Measurements from ENCODE around the gene SEMA4C. TPM values are rescaled to one million over a fixed set of nuclear protein-coding genes. Genes with fewer than 3 reads are reported as not detected.

Gene SEMA4C
- total and polyA plus RNA-seq, 9 of the 15 experiments (the other 6 are each of a cell fraction or from before 2014, with no cell fraction given), result 0.32 to 59.7 (median 23.9) TPM

GRCh38 chr2:96882906-96883305 is 13.0 kb upstream of the SEMA4C start:
- 79% methylated on average over 8 of the region's 8 CpGs for WGBS (ENCODE audit: insufficient coverage, low coverage, missing lambda C conversion rate)
- no peak for FAIRE-seq
- Histone ChIP-seq H4K20me1 (replicated peaks; ENCODE audit: control insufficient read depth, insufficient read depth, low read length) (peaks cover 3% of the 10 kb centered on the region; the same call in 1 of the 2 replicates), H3K27me3 (ENCODE audit: control insufficient read depth in 2 of 2, insufficient read depth in 2 of 2, low read length in 2 of 2) (no peaks in the 10 kb centered on the region; a peak in 1 of 5 replicates), H2AFZ (ENCODE audit: low read depth, low read length) (no peak overlapping the region), H3K4me2 (ENCODE audit: insufficient read depth, low read length) (no peak overlapping the region), H3K9me3 (replicated peaks; ENCODE audit: control insufficient read depth, insufficient read depth, low read depth, low read length) (no peaks in the 10 kb centered on the region), H3K36me3 (ENCODE audit: control insufficient read depth, insufficient read depth, low read length) (peaks cover 63% of the 10 kb centered on the region), H3K9me1 (ENCODE audit: control insufficient read depth, insufficient read depth, low read length) (no peaks in the 10 kb centered on the region), H3K9ac (ENCODE audit: insufficient read depth in 1 of 2, low read depth in 2 of 2, low read length in 2 of 2) (peak overlapping the region in 1 of 2 experiments; percentile 60; a peak in 2 of 4 replicates), H3K4me3 (no peak overlapping the region), H3K4me1 (replicated peaks in 1 of 2; ENCODE audit: control insufficient read depth in 2 of 2, insufficient read depth in 2 of 2, low read length in 2 of 2) (peaks cover 23 to 92% of the 10 kb centered on the region in 2 experiments; a peak in 4 of 5 replicates), H3K27ac (ENCODE audit: extremely low read depth, low read depth, low read length) (peak overlapping the region; percentile 42; the same call in 2 of the 3 replicates), H3K79me2 (ENCODE audit: control insufficient read depth, insufficient read depth, low read length) (peaks cover 37% of the 10 kb centered on the region)
- intact Hi-C loops (cut with micrococcal nuclease) (no loop called here), in situ Hi-C loops (cut with MboI) (no loop called here)
- ATAC-seq, result no peak
- no peak for DNase-seq (ENCODE audit: extremely low read depth in 1 of 4, low spot score in 3 of 4)
- no TSS peak for BruUV-seq (replicated peaks)
- CTCF ChIA-PET (ENCODE audit: low intra/inter-chr PET ratio), result no interaction called here
- POLR2A ChIA-PET, result interaction anchor here (0.6 to 11.3 kb wide), 11 partner anchors 8 to 214 kb away, joined by 3 to 112 read pairs (median 3); partner anchors contain the start of gene ANKRD39
- TF ChIP-seq CCNT2 (IDR thresholded peaks at IDR 0.05; ENCODE audit: borderline replicate concordance, extremely low read depth, insufficient read length, low read depth, low read length), result no peak
- no peak for TF ChIP-seq ELF4 (CRISPR knock-in tag; IDR thresholded peaks at IDR 0.05)
- no peak for TF ChIP-seq ARNT (IDR thresholded peaks at IDR 0.05)
- no peak for TF ChIP-seq MAFG (tag; conservative IDR thresholded peaks at IDR 0.05)
- TF ChIP-seq SMARCB1 (IDR thresholded peaks at IDR 0.05; ENCODE audit: insufficient read length, low read depth), result no peak
- TF ChIP-seq PKNOX1 (IDR thresholded peaks at IDR 0.05), result peak; percentile 40; the same call in 1 of the 2 replicates
- no peak for TF ChIP-seq NFXL1 (CRISPR knock-in tag; IDR thresholded peaks at IDR 0.05)
- no peak for TF ChIP-seq E2F5 (CRISPR knock-in tag; IDR thresholded peaks at IDR 0.05)
- no peak for TF ChIP-seq ATF1 (CRISPR knock-in tag; IDR thresholded peaks at IDR 0.05)
- TF ChIP-seq ATF1 (tag; IDR thresholded peaks at IDR 0.05), result no peak
- TF ChIP-seq ZNF445 (CRISPR knock-in tag; IDR thresholded peaks at IDR 0.05; ENCODE audit: low read depth), result no peak
- TF ChIP-seq SAP30 (IDR thresholded peaks at IDR 0.05; ENCODE audit: borderline replicate concordance, insufficient read depth, low read depth, low read length, poor library complexity, severe bottlenecking), result no peak
- 0 out of 2 replicates have a peak, but pooled peaks have one; percentile 11 for TF ChIP-seq ZNF696 (CRISPR knock-in tag; conservative IDR thresholded peaks at IDR 0.05)
- TF ChIP-seq PREB (CRISPR knock-in tag; IDR thresholded peaks at IDR 0.05), result no peak
